Motor neuron (in vitro differentiated cells): ENCODE data around the gene BRCA1. TPM values are rescaled to one million over a fixed set of nuclear protein-coding genes. Genes with fewer than 3 reads are reported as not detected.
A peak's percentile ranks its signal among the peaks of the same experiment; 100 is the strongest.

Source experiments
- ATAC-seq, 8 experiments: fragments of 200-7000 bp; cut with Tn5 transposase; replicated peaks in 6 of 8; 2 replicates each; pipeline ENCODE4 v1.8.0; 2021; ENCODE audit warnings: mild to moderate bottlenecking in 8 of 8, moderate library complexity in 8 of 8
- H3K27ac ChIP-seq, 2 donors: fragments of 250-450 bp; sonication (Bioruptor Pico); 2 replicates each; pipeline ENCODE4 v1.9.0; 2021; ENCODE audit warnings: antibody characterized with exemption in 2 of 2, mild to moderate bottlenecking in 2 of 2, moderate library complexity in 1 of 2
- H3K4me1 ChIP-seq, 2 donors: fragments of 250-450 bp; sonication (Bioruptor Pico); replicated peaks in 1 of 2; 2 replicates each; pipeline ENCODE4 v1.6.1; 2021; ENCODE audit warnings: antibody characterized with exemption in 2 of 2, mild to moderate bottlenecking in 2 of 2, moderate library complexity in 1 of 2
- H3K4me3 ChIP-seq, 5 donors: fragments of 250-450 bp; sonication (Bioruptor Pico); 2 replicates each; pipeline ENCODE4 v1.9.0; 2021; ENCODE audit warnings: antibody characterized with exemption in 5 of 5, mild to moderate bottlenecking in 5 of 5, moderate library complexity in 4 of 5
- WGBS, 10 experiments: fragments of 450-650 bp; shearing (Covaris generic); methylation state at CpG; one replicate each; pipeline ENCODE4 v1.0.0; 2022; 5-methylcytosine and 5-hydroxymethylcytosine counted together
- in situ Hi-C, 9 experiments: fragments of 400-800 bp; cut with MboI; loops; one replicate each; pipeline ENCODE4 v1.15.0; 2021; ENCODE audit warnings: low sequenced_read_pairs in 9 of 9, low pct_unique_long_range_greater_than_20kb in 2 of 9; ENCODE audit not compliant: unreplicated experiment in 9 of 9
- total RNA-seq, 8 experiments: library from RNA; unstranded; fragments of 300-600 nt; gene quantifications; 2 replicates each; pipeline versions ENCODE4 v1.2.3 to v1.2.4, GENCODE V29; 2022

BRCA1 gene
- total RNA-seq, 8 experiments from 2014 or later, result 3.2 to 30.0 (median 6.9) TPM

- no peak overlapping the region for H3K27ac ChIP-seq
- H3K4me1 ChIP-seq, result peaks cover 61 to 67% of the 10 kb centered on the region in 2 donors
- in situ Hi-C loops, result no loop called here
- no peak overlapping the region for H3K4me3 ChIP-seq
- no peak for ATAC-seq
- 50 to 100% (median 95%) methylated on average over 1 to 2 of the region's 2 CpGs; no CpG with 5 or more reads in 2 of the 10 experiments for WGBS, 10 experiments
These were observed 85.5 kb downstream of the BRCA1 start for GRCh38 chr17:43039646-43040045.

GRCh38 chr17:43034894-43035293, 90.3 kb downstream of the BRCA1 start:
- 0 to 100% methylated on average over 1 of the region's 3 CpGs; no CpG with 5 or more reads in 8 of the 10 experiments for WGBS, 10 experiments
- ATAC-seq, result no peak
- Histone ChIP-seq H3K4me3 (no peak overlapping the region), H3K4me1 (peaks cover 54 to 58% of the 10 kb centered on the region in 2 donors), H3K27ac (peak overlapping the region; percentile 81 to 85)
- in situ Hi-C loops, result no loop called here

GRCh38 chr17:43033948-43034881, 90.9 kb downstream of the BRCA1 start:
- Histone ChIP-seq H3K4me1 (peaks cover 53% of the 10 kb centered on the region in 2 donors), H3K27ac (peak overlapping the region; percentile 81 to 85), H3K4me3 (no peak overlapping the region)
- in situ Hi-C loops, result no loop called here
- ATAC-seq, result peak; percentile 49 to 92 (median 71)
- WGBS, 10 experiments, result 0 to 100% (median 24%) methylated on average over 1 to 4 of the region's 12 CpGs; no CpG with 5 or more reads in 1 of the 10 experiments

- WGBS, 10 experiments, result 40 to 100% (median 100%) methylated on average over 1 to 2 of the region's 3 CpGs; no CpG with 5 or more reads in 3 of the 10 experiments
- H3K4me1 ChIP-seq, result peaks cover 47 to 49% of the 10 kb centered on the region in 2 donors
These were observed 93.5 kb downstream of the BRCA1 start for GRCh38 chr17:43031666-43032065.

GRCh38 chr17:43030137-43030767, 94.9 kb downstream of the BRCA1 start:
- in situ Hi-C loops, result no loop called here
- WGBS, 10 experiments, result 56 to 89% (median 75%) methylated on average over 1 to 5 of the region's 6 CpGs; no CpG with 5 or more reads in 4 of the 10 experiments
- H3K27ac ChIP-seq, result no peak overlapping the region
- no peak overlapping the region for H3K4me3 ChIP-seq
- H3K4me1 ChIP-seq, result peaks cover 43 to 46% of the 10 kb centered on the region in 2 donors
- ATAC-seq, result no peak

More at GRCh38 chr17:43031666-43032065, 93.5 kb downstream of the BRCA1 start:
- Histone ChIP-seq H3K27ac (no peak overlapping the region), H3K4me3 (no peak overlapping the region)
- in situ Hi-C loops, result no loop called here
- ATAC-seq, result no peak

- peaks cover 23 to 29% of the 10 kb centered on the region in 2 donors for H3K4me1 ChIP-seq
- in situ Hi-C loops, result no loop called here
- no peak overlapping the region for H3K4me3 ChIP-seq
- WGBS, 10 experiments, result 80 to 92% (median 82%) methylated on average over 1 to 14 of the region's 17 CpGs; no CpG with 5 or more reads in 3 of the 10 experiments
- no peak overlapping the region for H3K27ac ChIP-seq
- no peak for ATAC-seq
These were observed 96.8 kb downstream of the BRCA1 start for GRCh38 chr17:43028221-43028861.

- Histone ChIP-seq H3K27ac (no peak overlapping the region), H3K4me1 (peaks cover 20 to 25% of the 10 kb centered on the region in 2 donors), H3K4me3 (no peak overlapping the region)
- no peak for ATAC-seq
- in situ Hi-C loops, result no loop called here
- WGBS, 10 experiments, result 58 to 88% (median 71%) methylated on average over 1 to 4 of the region's 9 CpGs; no CpG with 5 or more reads in 6 of the 10 experiments
These were observed 97.8 kb downstream of the BRCA1 start for GRCh38 chr17:43027091-43028032.

- Histone ChIP-seq H3K4me3 (no peak overlapping the region), H3K27ac (no peak overlapping the region), H3K4me1 (peaks cover 20 to 25% of the 10 kb centered on the region in 2 donors)
- no peak for ATAC-seq
- in situ Hi-C loops, result no loop called here
- WGBS, 10 experiments, result 40 to 100% (median 80%) methylated on average over 1 to 4 of the region's 5 CpGs; no CpG with 5 or more reads in 2 of the 10 experiments
These were observed 98.6 kb downstream of the BRCA1 start for GRCh38 chr17:43026595-43026994.

- in situ Hi-C loops, result no loop called here
- H3K4me3 ChIP-seq, result peak overlapping the region; percentile 44 to 50 (median 46)
- H3K27ac ChIP-seq, result peak overlapping the region in 1 of 2 donors; percentile 82
- no peak for ATAC-seq
- H3K4me1 ChIP-seq, result peaks cover 20 to 25% of the 10 kb centered on the region in 2 donors
- 35 to 100% (median 61%) methylated on average over 1 to 5 of the region's 16 CpGs; no CpG with 5 or more reads in 5 of the 10 experiments for WGBS, 10 experiments
These were observed 99.2 kb downstream of the BRCA1 start for GRCh38 chr17:43025766-43026537.

- ATAC-seq, result peak in 1 of 8 experiments; percentile 30
- peak overlapping the region; percentile 44 to 50 (median 46) for H3K4me3 ChIP-seq
- in situ Hi-C loops, result no loop called here
- peak overlapping the region; percentile 75 to 82 for H3K27ac ChIP-seq
- 7% methylated on average over 3 of the region's 27 CpGs; no CpG with 5 or more reads in 9 of the 10 experiments for WGBS, 10 experiments
- H3K4me1 ChIP-seq, result peaks cover 22 to 28% of the 10 kb centered on the region in 2 donors
These were observed 99.9 kb downstream of the BRCA1 start for GRCh38 chr17:43025290-43025657.
